Fibroblast of the aortic adventitia (primary cell): ENCODE measurements around the gene DENND4C. TPM values are rescaled to one million over a fixed set of nuclear protein-coding genes. Genes with fewer than 3 reads are reported as not detected.

Experiments
- DNase-seq: peaks from one replicate; pipeline ENCODE4 v3.0.0-alpha.2; 2010; ENCODE audit warnings: low read depth
- H3K4me3 ChIP-seq: 2 replicates; pipeline ENCODE4 v1.5.1; 2011; ENCODE audit warnings: low read depth, mild to moderate bottlenecking, control low read depth, low read length, moderate library complexity
- CTCF ChIP-seq: IDR thresholded peaks from 2 replicates; pipeline ENCODE4 v1.5.1; 2011; ENCODE audit warnings: mild to moderate bottlenecking, low read length, control low read depth, inconsistent platforms; ENCODE audit not compliant: insufficient read depth
- total RNA-seq: library from RNA; depleted of rRNA; stranded (reverse); fragments of >200 nt; gene quantifications from 2 replicates; pipeline ENCODE4 v1.2.3, GENCODE V29; 2012; ENCODE audit warnings: low replicate concordance

DENND4C gene
- 67.5 and 147 TPM in 2 replicates for total RNA-seq

GRCh38 chr9:19230355-19231125 lies at the start of gene DENND4C:
DENND4C (plus strand) TSS chr9:19230693; CDS start chr9:19276175, 45,482 bp downstream.
- DNase-seq = peak; percentile 77
- TF ChIP-seq CTCF = no peak
- peak within 1 kb of the TSS; percentile 88 for H3K4me3 ChIP-seq

GRCh38 chr9:19180991-19181390 lies 49.5 kb upstream of the DENND4C start:
- DNase-seq = no peak
- TF ChIP-seq CTCF = no peak
- no peak overlapping the region for H3K4me3 ChIP-seq

GRCh38 chr9:19181561-19181960 lies 48.9 kb upstream of the DENND4C start:
- no peak for DNase-seq
- no peak overlapping the region for H3K4me3 ChIP-seq
- TF ChIP-seq CTCF = no peak

- peak; percentile 95 for DNase-seq
- TF ChIP-seq CTCF = no peak
- no peak overlapping the region for H3K4me3 ChIP-seq
Observed at GRCh38 chr9:19184144-19184917, 46.2 kb upstream of the DENND4C start.

GRCh38 chr9:19185191-19185590 lies 45.3 kb upstream of the DENND4C start:
- no peak for DNase-seq
- no peak overlapping the region for H3K4me3 ChIP-seq
- TF ChIP-seq CTCF = no peak

- no peak for TF ChIP-seq CTCF
- peak; percentile 34 for DNase-seq
Observed at GRCh38 chr9:19186232-19186631, 44.3 kb upstream of the DENND4C start.

More at GRCh38 chr9:19186232-19186631, 44.3 kb upstream of the DENND4C start:
- no peak overlapping the region for H3K4me3 ChIP-seq
